Measurements from ENCODE around the gene RYR2. TPM values are rescaled to one million over a fixed set of nuclear protein-coding genes. Genes with fewer than 3 reads are reported as not detected.

Gene RYR2
- total RNA-seq, 4 donors from 2014 or later: 0.20 to 0.60 (median 0.32) TPM

GRCh38 chr1:237471377-237471776 is 429.4 kb downstream of the RYR2 start:
- no peaks in the 10 kb centered on the region for H3K9me3 ChIP-seq
- H3K36me3 ChIP-seq: no peaks in the 10 kb centered on the region
- H3K27ac ChIP-seq: no peak overlapping the region
- no peak for DNase-seq (ENCODE audit: low spot score in 2 of 2)
- no peak for TF ChIP-seq POLR2A (IDR thresholded peaks at IDR 0.05)
- TF ChIP-seq, protein P1, sequence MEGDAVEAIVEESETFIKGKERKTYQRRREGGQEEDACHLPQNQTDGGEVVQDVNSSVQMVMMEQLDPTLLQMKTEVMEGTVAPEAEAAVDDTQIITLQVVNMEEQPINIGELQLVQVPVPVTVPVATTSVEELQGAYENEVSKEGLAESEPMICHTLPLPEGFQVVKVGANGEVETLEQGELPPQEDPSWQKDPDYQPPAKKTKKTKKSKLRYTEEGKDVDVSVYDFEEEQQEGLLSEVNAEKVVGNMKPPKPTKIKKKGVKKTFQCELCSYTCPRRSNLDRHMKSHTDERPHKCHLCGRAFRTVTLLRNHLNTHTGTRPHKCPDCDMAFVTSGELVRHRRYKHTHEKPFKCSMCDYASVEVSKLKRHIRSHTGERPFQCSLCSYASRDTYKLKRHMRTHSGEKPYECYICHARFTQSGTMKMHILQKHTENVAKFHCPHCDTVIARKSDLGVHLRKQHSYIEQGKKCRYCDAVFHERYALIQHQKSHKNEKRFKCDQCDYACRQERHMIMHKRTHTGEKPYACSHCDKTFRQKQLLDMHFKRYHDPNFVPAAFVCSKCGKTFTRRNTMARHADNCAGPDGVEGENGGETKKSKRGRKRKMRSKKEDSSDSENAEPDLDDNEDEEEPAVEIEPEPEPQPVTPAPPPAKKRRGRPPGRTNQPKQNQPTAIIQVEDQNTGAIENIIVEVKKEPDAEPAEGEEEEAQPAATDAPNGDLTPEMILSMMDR (IDR thresholded peaks at IDR 0.05): no peak
- no peak for TF ChIP-seq EP300 (IDR thresholded peaks at IDR 0.05)
- no peak overlapping the region for H3K4me3 ChIP-seq
- 0 to 50% methylated on average over 1 of the region's 1 CpG for WGBS, 2 donors
- H3K27me3 ChIP-seq: no peaks in the 10 kb centered on the region
- no peaks in the 10 kb centered on the region for H3K4me1 ChIP-seq

DNA sequence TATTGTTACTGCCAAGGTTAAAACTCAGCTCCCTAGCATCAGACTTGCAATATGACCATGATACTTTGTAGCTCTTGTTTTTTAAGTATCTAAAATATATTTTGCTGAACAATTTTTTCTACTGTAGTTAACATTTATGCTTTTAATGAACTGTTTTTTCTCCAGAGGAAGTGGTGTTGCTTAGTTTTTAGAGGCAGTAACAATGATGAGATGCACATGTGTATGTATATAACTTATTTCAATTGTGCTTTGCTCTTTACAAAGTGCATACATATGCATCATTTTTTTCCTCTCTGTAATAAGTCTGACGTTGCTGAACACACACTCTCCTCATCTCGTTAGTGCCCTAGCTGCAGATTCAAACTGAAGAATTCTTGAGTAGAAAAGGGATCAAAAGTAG is 430.0 kb downstream of the RYR2 start:
- TF ChIP-seq, protein P1 (IDR thresholded peaks at IDR 0.05): no peak
- TF ChIP-seq POLR2A (IDR thresholded peaks at IDR 0.05) (no peak), EP300 (IDR thresholded peaks at IDR 0.05) (no peak)
- 0 to 16% methylated on average over 2 of the region's 2 CpGs for WGBS, 2 donors
- H3K27ac ChIP-seq: no peak overlapping the region
- no peaks in the 10 kb centered on the region for H3K36me3 ChIP-seq
- DNase-seq (ENCODE audit: low spot score in 2 of 2): no peak
- no peak overlapping the region for H3K4me3 ChIP-seq
- H3K27me3 ChIP-seq: no peaks in the 10 kb centered on the region
- H3K9me3 ChIP-seq: no peaks in the 10 kb centered on the region
- no peaks in the 10 kb centered on the region for H3K4me1 ChIP-seq

GRCh38 chr1:237473854-237474253 is 431.9 kb downstream of the RYR2 start:
- Histone ChIP-seq H3K27me3 (no peaks in the 10 kb centered on the region), H3K27ac (no peak overlapping the region), H3K9me3 (no peaks in the 10 kb centered on the region), H3K4me3 (no peak overlapping the region), H3K4me1 (no peaks in the 10 kb centered on the region), H3K36me3 (no peaks in the 10 kb centered on the region)
- no peak for DNase-seq (ENCODE audit: low spot score in 2 of 2)
- 74 to 83% methylated on average over 5 of the region's 5 CpGs for WGBS, 2 donors
- TF ChIP-seq POLR2A (IDR thresholded peaks at IDR 0.05) (no peak), EP300 (IDR thresholded peaks at IDR 0.05) (no peak)
- TF ChIP-seq, protein P1 (IDR thresholded peaks at IDR 0.05): no peak

- no peak for DNase-seq (ENCODE audit: low spot score in 2 of 2)
- TF ChIP-seq POLR2A (IDR thresholded peaks at IDR 0.05) (no peak), EP300 (IDR thresholded peaks at IDR 0.05) (no peak)
- TF ChIP-seq, protein P1 (IDR thresholded peaks at IDR 0.05): no peak
- no peaks in the 10 kb centered on the region for H3K36me3 ChIP-seq
- no peaks in the 10 kb centered on the region for H3K4me1 ChIP-seq
- H3K9me3 ChIP-seq: no peaks in the 10 kb centered on the region
- H3K27me3 ChIP-seq: no peaks in the 10 kb centered on the region
- no peak overlapping the region for H3K4me3 ChIP-seq
- H3K27ac ChIP-seq: no peak overlapping the region
- WGBS, 2 donors: 75 to 84% methylated on average over 4 of the region's 4 CpGs
These were observed 436.1 kb downstream of the RYR2 start for GRCh38 chr1:237478082-237478481.

DNA sequence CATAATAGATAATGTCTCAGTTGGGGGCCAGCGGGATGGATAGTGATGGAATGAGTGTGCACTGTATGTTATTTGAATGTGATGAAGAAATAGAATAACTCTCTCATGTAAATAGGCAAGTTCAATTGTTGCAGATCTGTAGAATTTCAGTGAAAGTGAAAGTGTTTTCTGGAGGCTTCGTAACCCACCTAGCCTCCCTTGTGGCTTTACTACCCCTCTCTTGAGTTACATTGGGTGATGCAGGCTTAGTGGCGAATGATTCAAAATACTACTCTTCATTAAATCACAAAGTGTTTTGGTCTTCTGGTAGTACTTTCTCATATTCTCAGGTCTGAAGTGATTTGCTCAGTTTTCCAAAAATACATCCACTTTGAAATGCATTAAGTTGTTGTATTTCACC is 436.9 kb downstream of the RYR2 start:
- no peak for DNase-seq (ENCODE audit: low spot score in 2 of 2)
- WGBS, 2 donors: 80 to 93% methylated on average over 3 of the region's 3 CpGs

More for the DNA sequence above, 436.9 kb downstream of the RYR2 start:
- H3K27me3 ChIP-seq: no peaks in the 10 kb centered on the region
- no peak overlapping the region for H3K4me3 ChIP-seq
- no peaks in the 10 kb centered on the region for H3K9me3 ChIP-seq
- no peaks in the 10 kb centered on the region for H3K36me3 ChIP-seq
- no peaks in the 10 kb centered on the region for H3K4me1 ChIP-seq
- no peak for TF ChIP-seq POLR2A (IDR thresholded peaks at IDR 0.05)
- TF ChIP-seq, protein P1 (IDR thresholded peaks at IDR 0.05): no peak
- no peak for TF ChIP-seq EP300 (IDR thresholded peaks at IDR 0.05)
- H3K27ac ChIP-seq: no peak overlapping the region

All from tibial nerve (tissue), 4 donors.